ENCODE results near the gene GRAMD1A.

DNA sequence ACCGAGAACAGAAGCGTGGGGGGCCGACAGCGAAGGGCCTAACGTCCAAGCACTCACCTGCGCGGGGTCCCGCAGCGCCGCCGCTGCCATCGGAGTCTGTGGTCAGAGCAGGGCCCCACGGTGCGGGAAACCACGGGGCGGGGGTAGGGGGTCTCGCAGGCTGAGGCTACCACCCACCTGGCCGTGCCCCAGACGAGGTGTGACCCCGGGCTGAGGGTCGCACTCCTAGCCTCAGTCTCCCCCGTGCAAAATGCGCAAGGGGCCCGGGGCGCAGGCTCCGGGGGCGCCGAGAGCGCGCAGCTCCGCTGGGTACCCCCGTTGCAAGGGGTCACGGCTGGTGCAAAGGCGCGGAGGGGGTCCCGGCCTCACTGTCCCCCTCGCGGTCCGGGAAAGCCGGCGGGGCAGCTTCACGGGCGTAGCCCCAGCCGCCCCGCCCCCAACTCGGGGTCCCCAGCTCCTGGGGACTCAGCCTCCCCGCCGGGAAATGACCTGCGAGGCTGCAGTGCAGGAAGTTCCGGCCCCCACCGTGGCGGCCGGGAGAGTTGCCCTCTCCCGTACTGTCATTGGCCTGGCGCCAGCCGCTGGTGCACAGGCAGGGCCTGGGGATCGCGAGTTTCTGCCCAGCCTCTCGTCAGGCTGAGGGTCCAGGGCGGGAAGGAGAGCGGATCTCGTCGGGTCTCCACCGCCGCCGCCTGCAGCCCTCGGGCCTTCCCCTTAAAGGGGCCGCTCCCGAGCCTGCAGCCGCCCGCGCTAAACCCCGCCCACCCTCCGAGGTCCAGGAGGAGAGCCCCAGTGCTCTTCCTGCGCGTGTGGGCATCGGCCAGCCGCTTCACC lies 36.3 kb upstream of the GRAMD1A start, which contains the start of gene ZNF792:
- TF ChIP-seq, protein P1, sequence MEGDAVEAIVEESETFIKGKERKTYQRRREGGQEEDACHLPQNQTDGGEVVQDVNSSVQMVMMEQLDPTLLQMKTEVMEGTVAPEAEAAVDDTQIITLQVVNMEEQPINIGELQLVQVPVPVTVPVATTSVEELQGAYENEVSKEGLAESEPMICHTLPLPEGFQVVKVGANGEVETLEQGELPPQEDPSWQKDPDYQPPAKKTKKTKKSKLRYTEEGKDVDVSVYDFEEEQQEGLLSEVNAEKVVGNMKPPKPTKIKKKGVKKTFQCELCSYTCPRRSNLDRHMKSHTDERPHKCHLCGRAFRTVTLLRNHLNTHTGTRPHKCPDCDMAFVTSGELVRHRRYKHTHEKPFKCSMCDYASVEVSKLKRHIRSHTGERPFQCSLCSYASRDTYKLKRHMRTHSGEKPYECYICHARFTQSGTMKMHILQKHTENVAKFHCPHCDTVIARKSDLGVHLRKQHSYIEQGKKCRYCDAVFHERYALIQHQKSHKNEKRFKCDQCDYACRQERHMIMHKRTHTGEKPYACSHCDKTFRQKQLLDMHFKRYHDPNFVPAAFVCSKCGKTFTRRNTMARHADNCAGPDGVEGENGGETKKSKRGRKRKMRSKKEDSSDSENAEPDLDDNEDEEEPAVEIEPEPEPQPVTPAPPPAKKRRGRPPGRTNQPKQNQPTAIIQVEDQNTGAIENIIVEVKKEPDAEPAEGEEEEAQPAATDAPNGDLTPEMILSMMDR (IDR thresholded peaks at IDR 0.05; ENCODE audit: poor library complexity, severe bottlenecking) = no peak
- TF ChIP-seq EZH2 (IDR thresholded peaks at IDR 0.05; ENCODE audit: borderline replicate concordance, insufficient read depth, low read length, poor library complexity, severe bottlenecking) (no peak), POLR2AphosphoS5 (IDR thresholded peaks at IDR 0.05) (peak; percentile 50), RAD21 (conservative IDR thresholded peaks at IDR 0.05) (no peak)

Measured in neural cell (in vitro differentiated cells).